Adipocyte (in vitro differentiated cells): Measurements from ENCODE around the gene DGCR6L.
"Not testable (repeated sequence)": the region's sequence is repeated elsewhere in the genome, so short reads cannot be mapped to it uniquely, and the experiment has no call there.

Experiments
- DNase-seq: peaks from one replicate; pipeline ENCODE4 v3.0.0-alpha.2; 2015; ENCODE audit warnings: low read depth
- H3K27me3 ChIP-seq: replicated peaks from 2 replicates; pipeline ENCODE4 v1.7.0; 2013; ENCODE audit warnings: mild to moderate bottlenecking, low read length, moderate library complexity; ENCODE audit not compliant: control insufficient read depth, insufficient read depth
- H3K36me3 ChIP-seq: 2 replicates; pipeline ENCODE4 v1.7.0; 2013; ENCODE audit warnings: low read length, mild to moderate bottlenecking, moderate library complexity; ENCODE audit not compliant: control insufficient read depth, insufficient read depth, severe bottlenecking
- H3K4me1 ChIP-seq: 2 replicates; pipeline ENCODE4 v1.7.0; 2013; ENCODE audit warnings: mild to moderate bottlenecking, low read length, moderate library complexity; ENCODE audit not compliant: control insufficient read depth, insufficient read depth
- H3K4me3 ChIP-seq: 2 replicates; pipeline ENCODE4 v1.7.0; 2013; ENCODE audit warnings: mild to moderate bottlenecking, low read length, moderate library complexity
- H3K9ac ChIP-seq: 2 replicates; pipeline ENCODE4 v1.7.0; 2013; ENCODE audit warnings: mild to moderate bottlenecking, low read length, moderate library complexity
- H3K9me3 ChIP-seq: 2 replicates; pipeline ENCODE4 v1.7.0; 2013; ENCODE audit warnings: mild to moderate bottlenecking, low read length, moderate library complexity; ENCODE audit not compliant: control insufficient read depth

The DGCR6L gene

GRCh38 chr22:20305894-20306645 lies 13.8 kb downstream of the DGCR6L start:
- Histone ChIP-seq H3K4me3 (no peak overlapping the region), H3K36me3 (no peaks in the 10 kb centered on the region), H3K27me3 (peaks cover 10% of the 10 kb centered on the region), H3K4me1 (no peaks in the 10 kb centered on the region), H3K9me3 (no peaks in the 10 kb centered on the region), H3K9ac (no peak overlapping the region)
- no peak for DNase-seq

GRCh38 chr22:20305230-20305893 lies 14.5 kb downstream of the DGCR6L start:
- H3K27me3 ChIP-seq = peaks cover 15% of the 10 kb centered on the region
- not testable (repeated sequence) for H3K9ac ChIP-seq, H3K36me3 ChIP-seq, H3K4me3 ChIP-seq, H3K4me1 ChIP-seq, DNase-seq, H3K9me3 ChIP-seq

- DNase-seq = no peak
- Histone ChIP-seq H3K36me3 (no peaks in the 10 kb centered on the region), H3K9me3 (no peaks in the 10 kb centered on the region)
Observed at GRCh38 chr22:20304646-20305045, 15.2 kb downstream of the DGCR6L start.

GRCh38 chr22:20303229-20303534 lies 16.7 kb downstream of the DGCR6L start:
- not testable (repeated sequence) for H3K9ac ChIP-seq, DNase-seq, H3K36me3 ChIP-seq, H3K9me3 ChIP-seq, H3K4me3 ChIP-seq, H3K4me1 ChIP-seq
- peaks cover 21% of the 10 kb centered on the region for H3K27me3 ChIP-seq

More at GRCh38 chr22:20304646-20305045, 15.2 kb downstream of the DGCR6L start:
- Histone ChIP-seq H3K27me3 (peaks cover 15% of the 10 kb centered on the region), H3K9ac (no peak overlapping the region), H3K4me1 (peaks cover 3% of the 10 kb centered on the region), H3K4me3 (no peak overlapping the region)

GRCh38 chr22:20302438-20303228 lies 17.2 kb downstream of the DGCR6L start:
- Histone ChIP-seq H3K9ac (no peak overlapping the region), H3K4me3 (no peak overlapping the region), H3K4me1 (peaks cover 3% of the 10 kb centered on the region), H3K9me3 (no peaks in the 10 kb centered on the region), H3K27me3 (peaks cover 27% of the 10 kb centered on the region), H3K36me3 (no peaks in the 10 kb centered on the region)
- no peak for DNase-seq

GRCh38 chr22:20299746-20300136 lies 20.1 kb downstream of the DGCR6L start:
- no peak for DNase-seq
- peak overlapping the region; percentile 68 for H3K4me3 ChIP-seq
- peaks cover 3% of the 10 kb centered on the region for H3K4me1 ChIP-seq
- peaks cover 43% of the 10 kb centered on the region for H3K27me3 ChIP-seq
- no peak overlapping the region for H3K9ac ChIP-seq
- no peaks in the 10 kb centered on the region for H3K9me3 ChIP-seq
- H3K36me3 ChIP-seq = no peaks in the 10 kb centered on the region

- Histone ChIP-seq H3K36me3 (no peaks in the 10 kb centered on the region), H3K4me3 (peak overlapping the region; percentile 68), H3K4me1 (peaks cover 3% of the 10 kb centered on the region), H3K9me3 (no peaks in the 10 kb centered on the region), H3K27me3 (peaks cover 43% of the 10 kb centered on the region), H3K9ac (no peak overlapping the region)
- peak; percentile 85 for DNase-seq
Observed at GRCh38 chr22:20298803-20299745, 20.8 kb downstream of the DGCR6L start.

- H3K4me1 ChIP-seq = peaks cover 3% of the 10 kb centered on the region
- no peak for DNase-seq
- no peaks in the 10 kb centered on the region for H3K9me3 ChIP-seq
- no peaks in the 10 kb centered on the region for H3K36me3 ChIP-seq
- H3K4me3 ChIP-seq = no peak overlapping the region
- no peak overlapping the region for H3K9ac ChIP-seq
- peaks cover 43% of the 10 kb centered on the region for H3K27me3 ChIP-seq
Observed at GRCh38 chr22:20298110-20298802, 21.6 kb downstream of the DGCR6L start.

- Histone ChIP-seq H3K4me1 (peaks cover 3% of the 10 kb centered on the region), H3K9ac (no peak overlapping the region), H3K9me3 (no peaks in the 10 kb centered on the region), H3K27me3 (peaks cover 41% of the 10 kb centered on the region), H3K4me3 (no peak overlapping the region), H3K36me3 (no peaks in the 10 kb centered on the region)
- no peak for DNase-seq
Observed at GRCh38 chr22:20297414-20298109, 22.3 kb downstream of the DGCR6L start.

- H3K36me3 ChIP-seq = no peaks in the 10 kb centered on the region
- H3K4me1 ChIP-seq = peaks cover 3% of the 10 kb centered on the region
- H3K9ac ChIP-seq = no peak overlapping the region
- DNase-seq = no peak
- no peaks in the 10 kb centered on the region for H3K9me3 ChIP-seq
- no peak overlapping the region for H3K4me3 ChIP-seq
- H3K27me3 ChIP-seq = peaks cover 46% of the 10 kb centered on the region
Observed at GRCh38 chr22:20296598-20296997, 23.3 kb downstream of the DGCR6L start.
